ENCODE results near the gene ESRP2. TPM values are rescaled to one million over a fixed set of nuclear protein-coding genes. Genes with fewer than 3 reads are reported as not detected.

Gene ESRP2
- total RNA-seq, 1 donor = 0.86 TPM

DNA sequence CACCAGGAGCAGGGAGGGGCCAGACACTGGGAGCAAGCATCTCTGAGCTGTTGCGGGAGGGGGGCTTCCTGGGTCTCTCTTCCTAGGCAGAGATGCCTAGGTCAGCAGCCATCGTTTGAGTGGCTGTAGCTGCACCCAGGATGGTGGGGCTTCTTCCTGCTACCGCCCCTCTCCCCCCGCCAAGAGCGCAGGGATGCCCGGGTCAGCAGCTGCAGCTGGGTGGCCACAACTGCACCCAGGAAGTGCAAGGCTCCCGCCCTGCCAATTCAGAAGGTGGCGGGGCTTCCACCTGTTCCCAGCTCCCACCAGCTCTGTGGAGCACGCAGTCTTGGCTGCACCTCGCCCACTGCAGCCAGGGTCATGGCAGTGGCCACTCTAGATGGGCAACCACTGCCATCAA lies 47.8 kb downstream of the ESRP2 start:
- H3K4me3 ChIP-seq (ENCODE audit: low read depth, low read length) = no peak overlapping the region
- no peak for DNase-seq (ENCODE audit: low read depth)

DNA sequence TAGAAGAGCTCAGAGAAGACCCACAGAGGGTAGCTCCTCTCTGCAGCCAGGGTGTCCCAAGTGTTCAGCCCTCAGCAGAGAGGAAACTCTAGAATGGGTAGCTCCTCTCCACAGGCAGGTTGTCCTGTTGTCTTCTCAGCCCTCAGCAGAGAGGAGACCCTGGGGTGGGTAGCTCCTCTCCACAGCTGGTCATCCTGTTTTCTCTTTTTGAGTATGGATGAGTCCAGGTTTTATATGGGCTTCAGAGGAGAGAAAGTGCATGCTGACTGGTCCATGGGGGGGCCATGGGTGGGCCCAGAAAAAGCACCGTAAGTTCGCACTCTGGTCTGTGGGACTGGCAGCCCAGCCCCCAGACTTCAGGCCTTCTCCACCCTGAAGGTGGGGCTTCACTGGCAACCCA lies 48.4 kb downstream of the ESRP2 start:
- TF ChIP-seq, protein P1, sequence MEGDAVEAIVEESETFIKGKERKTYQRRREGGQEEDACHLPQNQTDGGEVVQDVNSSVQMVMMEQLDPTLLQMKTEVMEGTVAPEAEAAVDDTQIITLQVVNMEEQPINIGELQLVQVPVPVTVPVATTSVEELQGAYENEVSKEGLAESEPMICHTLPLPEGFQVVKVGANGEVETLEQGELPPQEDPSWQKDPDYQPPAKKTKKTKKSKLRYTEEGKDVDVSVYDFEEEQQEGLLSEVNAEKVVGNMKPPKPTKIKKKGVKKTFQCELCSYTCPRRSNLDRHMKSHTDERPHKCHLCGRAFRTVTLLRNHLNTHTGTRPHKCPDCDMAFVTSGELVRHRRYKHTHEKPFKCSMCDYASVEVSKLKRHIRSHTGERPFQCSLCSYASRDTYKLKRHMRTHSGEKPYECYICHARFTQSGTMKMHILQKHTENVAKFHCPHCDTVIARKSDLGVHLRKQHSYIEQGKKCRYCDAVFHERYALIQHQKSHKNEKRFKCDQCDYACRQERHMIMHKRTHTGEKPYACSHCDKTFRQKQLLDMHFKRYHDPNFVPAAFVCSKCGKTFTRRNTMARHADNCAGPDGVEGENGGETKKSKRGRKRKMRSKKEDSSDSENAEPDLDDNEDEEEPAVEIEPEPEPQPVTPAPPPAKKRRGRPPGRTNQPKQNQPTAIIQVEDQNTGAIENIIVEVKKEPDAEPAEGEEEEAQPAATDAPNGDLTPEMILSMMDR (IDR thresholded peaks at IDR 0.05; ENCODE audit: insufficient read depth, low read depth, low read length) = no peak
- no peak for DNase-seq (ENCODE audit: low read depth)
- no peak overlapping the region for H3K4me3 ChIP-seq (ENCODE audit: low read depth, low read length)

More for the DNA sequence above, 47.8 kb downstream of the ESRP2 start:
- TF ChIP-seq, protein P1 (IDR thresholded peaks at IDR 0.05; ENCODE audit: insufficient read depth, low read depth, low read length) = no peak

DNA sequence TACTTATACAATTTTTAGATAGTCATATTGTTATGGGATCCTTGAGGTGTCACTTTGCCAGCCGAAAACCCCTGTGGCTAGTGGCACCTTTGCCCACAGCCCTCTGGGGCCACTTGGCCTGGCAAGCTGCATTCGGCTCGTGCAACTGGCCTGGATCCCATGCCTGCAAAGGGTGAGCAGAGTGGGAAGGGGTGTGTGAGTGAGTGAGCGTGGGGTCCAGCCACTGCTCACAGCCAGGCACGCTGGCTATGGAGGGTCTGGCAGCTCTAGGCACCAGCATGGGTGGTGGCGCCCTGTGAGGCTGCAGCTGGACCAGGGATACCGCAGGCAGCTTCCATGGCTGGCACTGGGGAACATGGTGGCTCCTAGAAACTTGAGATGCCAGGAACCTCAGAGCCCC lies 49.0 kb downstream of the ESRP2 start:
- TF ChIP-seq, protein P1 (IDR thresholded peaks at IDR 0.05; ENCODE audit: insufficient read depth, low read depth, low read length) = no peak
- H3K4me3 ChIP-seq (ENCODE audit: low read depth, low read length) = no peak overlapping the region
- no peak for DNase-seq (ENCODE audit: low read depth)

DNA sequence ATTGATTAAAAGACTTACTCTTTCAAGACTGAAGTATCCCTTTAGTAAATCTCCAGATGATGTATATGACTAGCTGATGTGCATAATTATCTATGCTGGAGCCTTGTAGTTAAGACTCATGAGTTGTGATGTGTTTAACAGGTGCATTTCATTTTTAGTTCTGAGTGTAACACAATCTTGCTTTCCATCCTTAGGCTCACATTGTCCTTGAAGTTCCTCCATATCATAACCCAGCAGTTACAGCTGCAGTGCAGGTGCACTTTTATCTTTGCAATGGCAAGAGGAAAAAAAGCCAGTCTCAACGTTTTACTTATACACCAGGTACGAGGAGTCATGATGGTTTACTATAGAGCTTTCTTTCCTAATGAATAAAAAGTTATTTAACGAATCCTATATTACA lies 52.9 kb downstream of the ESRP2 start:
- TF ChIP-seq, protein P1 (IDR thresholded peaks at IDR 0.05; ENCODE audit: insufficient read depth, low read depth, low read length) = no peak
- no peak for DNase-seq (ENCODE audit: low read depth)

DNA sequence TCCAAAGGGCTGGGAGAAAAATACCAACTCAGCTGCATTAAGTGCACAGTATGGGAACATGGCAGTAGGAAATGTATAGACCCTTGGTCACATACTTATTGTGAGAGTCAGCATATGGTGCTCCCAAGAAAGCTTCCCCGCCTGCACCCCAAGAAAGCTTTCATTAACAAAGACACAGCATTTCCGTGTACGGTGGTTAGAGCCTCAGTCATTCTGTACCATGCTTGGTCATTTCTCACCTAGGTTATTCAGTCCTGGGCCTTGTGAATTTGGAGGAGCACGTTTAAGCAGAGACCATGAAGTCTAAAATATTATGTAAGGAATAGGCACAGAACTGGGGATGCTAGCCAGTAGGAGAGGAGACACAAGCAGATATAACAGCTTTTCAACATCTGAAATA lies 56.1 kb downstream of the ESRP2 start:
- DNase-seq (ENCODE audit: low read depth) = no peak
- no peak overlapping the region for H3K4me3 ChIP-seq (ENCODE audit: low read depth, low read length)
- TF ChIP-seq, protein P1 (IDR thresholded peaks at IDR 0.05; ENCODE audit: insufficient read depth, low read depth, low read length) = no peak

More for the DNA sequence above, 52.9 kb downstream of the ESRP2 start:
- no peak overlapping the region for H3K4me3 ChIP-seq (ENCODE audit: low read depth, low read length)

DNA sequence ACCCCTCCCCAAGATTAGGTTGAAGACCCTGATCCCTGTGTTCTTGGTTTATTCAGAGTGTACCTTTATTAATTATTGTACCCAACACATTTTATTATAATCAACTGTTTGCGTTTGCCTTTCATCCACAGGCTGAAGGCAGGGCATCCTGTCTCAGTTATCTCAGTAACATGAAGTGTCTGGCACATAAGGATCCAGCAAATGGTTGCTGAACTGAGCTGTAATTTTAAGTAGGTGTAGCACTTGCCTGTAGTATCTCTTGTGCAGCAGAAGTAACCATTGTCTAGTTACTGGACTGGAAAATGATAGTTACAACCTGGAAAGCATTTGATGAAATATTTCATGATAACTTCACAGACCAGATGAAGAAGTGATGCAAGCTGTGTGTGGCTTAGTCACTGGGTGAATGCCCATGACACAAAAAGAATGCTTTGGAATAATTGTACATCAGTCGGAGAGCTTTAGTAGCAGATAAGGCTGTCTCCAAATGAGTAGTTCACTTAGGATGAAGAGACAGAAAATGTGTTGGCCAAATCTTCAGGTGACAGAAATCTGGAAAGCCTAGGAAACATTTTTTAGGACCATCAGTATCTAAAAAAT lies 56.6 kb downstream of the ESRP2 start:
- no peak overlapping the region for H3K4me3 ChIP-seq (ENCODE audit: low read depth, low read length)
- DNase-seq (ENCODE audit: low read depth) = no peak
- TF ChIP-seq, protein P1 (IDR thresholded peaks at IDR 0.05; ENCODE audit: insufficient read depth, low read depth, low read length) = no peak

Small RNAs within 50 kb of the gene (small RNA-seq; reads per million reads assigned to genes)
- gene RF00554 (not detected), gene RNU6-1262P (not detected)

Other genes starting within 250 kb of the ESRP2 start
- gene DPEP2, start 236.6 kb downstream of the ESRP2 start, total RNA-seq = under 0.01 TPM in 1 of 2 replicates, not detected in the other
- under 0.01 TPM in 1 of 2 replicates, not detected in the other for gene DPEP2NB, start 220.2 kb downstream of the ESRP2 start, total RNA-seq
- gene DDX28, start 212.9 kb downstream of the ESRP2 start, total RNA-seq = 12.1 and 13.2 TPM in 2 replicates
- 14.5 and 19.4 TPM in 2 replicates for gene DUS2, start 212.8 kb downstream of the ESRP2 start, total RNA-seq
- gene NFATC3, start 150.8 kb downstream of the ESRP2 start, total RNA-seq = 22.5 and 32.8 TPM in 2 replicates
- gene PLA2G15, start 9.2 kb upstream of the ESRP2 start, total RNA-seq = 17.4 and 19.9 TPM in 2 replicates
- gene SLC7A6, start 28.4 kb upstream of the ESRP2 start, total RNA-seq = 24.8 and 49.7 TPM in 2 replicates
- 14.2 and 16.8 TPM in 2 replicates for gene SLC7A6OS, start 74.8 kb upstream of the ESRP2 start, total RNA-seq
- 42.7 and 42.8 TPM in 2 replicates for gene PRMT7, start 74.9 kb upstream of the ESRP2 start, total RNA-seq
- under 0.01 and 0.86 TPM in 2 replicates for gene SMPD3, start 212.4 kb upstream of the ESRP2 start, total RNA-seq